Activated naive CD8-positive, alpha-beta T cell treated with anti-CD3 and anti-CD28 coated beads, Interleukin-2, amount 50 U/mL, for 16 hours (primary cell): ENCODE results near the gene JPT1.
"Not testable (repeated sequence)": the region's sequence is repeated elsewhere in the genome, so short reads cannot be mapped to it uniquely, and the experiment has no call there.

Experiments
- DNase-seq: peaks from one replicate; pipeline ENCODE4 v3.0.0-alpha.2; 2020; ENCODE audit warnings: low read depth, low spot score

The JPT1 gene

DNA sequence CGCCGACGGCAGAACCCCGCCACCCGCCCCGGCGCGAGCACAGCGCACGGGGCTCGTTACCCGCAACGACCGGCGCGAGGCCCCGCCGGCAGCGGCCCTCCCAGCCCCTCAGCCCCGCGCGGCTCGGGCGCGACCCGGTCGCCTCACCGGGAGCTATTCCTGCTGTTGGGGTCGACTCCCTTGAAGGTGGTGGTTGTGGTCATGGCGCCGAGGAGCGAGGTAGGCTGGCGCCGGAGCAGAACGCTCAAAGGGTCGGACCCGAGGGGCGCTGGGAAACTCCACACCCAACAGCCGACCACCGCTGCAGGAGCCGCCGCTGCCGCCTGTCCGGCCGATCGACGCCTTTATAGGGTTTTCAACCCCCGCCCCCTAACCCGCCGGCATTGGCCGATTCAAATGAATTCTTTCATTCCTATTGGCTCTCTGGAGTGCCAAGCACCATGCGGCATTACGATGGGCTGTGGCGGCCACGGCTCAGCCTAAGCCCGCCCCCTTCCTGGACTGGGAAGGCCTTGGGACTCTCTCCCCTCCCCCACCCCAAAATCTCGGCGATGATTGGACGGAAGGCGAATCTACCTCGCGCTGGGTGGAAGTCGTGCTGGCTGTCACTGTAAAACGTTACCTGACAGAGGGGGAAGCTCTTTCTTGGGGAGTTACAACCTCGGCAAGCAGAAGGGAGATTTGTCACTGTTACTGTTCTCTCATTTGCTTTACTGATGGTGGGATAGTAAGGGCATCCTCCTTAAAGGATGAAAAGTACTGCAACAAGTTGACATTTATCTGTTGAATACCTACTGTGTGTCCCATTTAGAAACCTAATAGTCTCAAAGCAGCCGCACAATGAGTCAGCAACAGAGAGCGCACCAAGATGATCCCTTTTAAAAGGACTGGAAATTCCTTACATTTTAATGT lies at the start of gene JPT1:
TSS of gene JPT1 (minus strand) at position 318 of the 912 bp plus-strand sequence. CDS start at position 203, 115 bp downstream.
- DNase-seq: peak; percentile 94

GRCh38 chr17:75199886-75200618 lies 45.7 kb upstream of the JPT1 start:
- no peak for DNase-seq

- no peak for DNase-seq
Measured at GRCh38 chr17:75194879-75195278, 40.6 kb upstream of the JPT1 start.

DNA sequence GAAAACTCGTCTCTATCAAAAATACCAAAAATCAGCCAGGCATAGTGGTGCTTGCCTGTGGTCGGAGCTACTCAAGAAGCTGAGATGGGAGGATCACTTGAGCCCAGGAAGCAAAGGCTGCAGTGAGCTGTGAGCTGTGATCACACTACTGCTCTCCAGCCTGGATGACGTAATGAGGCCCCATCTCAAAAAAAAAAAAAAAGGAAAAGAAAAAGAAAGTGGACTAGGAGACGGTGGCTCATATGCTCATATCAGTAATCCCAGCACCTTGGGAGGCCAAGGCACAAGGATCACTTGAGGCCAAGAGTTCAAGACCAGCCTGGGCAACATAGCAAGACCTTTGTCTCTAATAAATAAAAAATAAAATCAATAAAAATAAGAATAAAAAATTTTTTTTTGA lies 37.3 kb upstream of the JPT1 start:
- no peak for DNase-seq

GRCh38 chr17:75188614-75189013 lies 34.3 kb upstream of the JPT1 start:
- DNase-seq: no peak

DNA sequence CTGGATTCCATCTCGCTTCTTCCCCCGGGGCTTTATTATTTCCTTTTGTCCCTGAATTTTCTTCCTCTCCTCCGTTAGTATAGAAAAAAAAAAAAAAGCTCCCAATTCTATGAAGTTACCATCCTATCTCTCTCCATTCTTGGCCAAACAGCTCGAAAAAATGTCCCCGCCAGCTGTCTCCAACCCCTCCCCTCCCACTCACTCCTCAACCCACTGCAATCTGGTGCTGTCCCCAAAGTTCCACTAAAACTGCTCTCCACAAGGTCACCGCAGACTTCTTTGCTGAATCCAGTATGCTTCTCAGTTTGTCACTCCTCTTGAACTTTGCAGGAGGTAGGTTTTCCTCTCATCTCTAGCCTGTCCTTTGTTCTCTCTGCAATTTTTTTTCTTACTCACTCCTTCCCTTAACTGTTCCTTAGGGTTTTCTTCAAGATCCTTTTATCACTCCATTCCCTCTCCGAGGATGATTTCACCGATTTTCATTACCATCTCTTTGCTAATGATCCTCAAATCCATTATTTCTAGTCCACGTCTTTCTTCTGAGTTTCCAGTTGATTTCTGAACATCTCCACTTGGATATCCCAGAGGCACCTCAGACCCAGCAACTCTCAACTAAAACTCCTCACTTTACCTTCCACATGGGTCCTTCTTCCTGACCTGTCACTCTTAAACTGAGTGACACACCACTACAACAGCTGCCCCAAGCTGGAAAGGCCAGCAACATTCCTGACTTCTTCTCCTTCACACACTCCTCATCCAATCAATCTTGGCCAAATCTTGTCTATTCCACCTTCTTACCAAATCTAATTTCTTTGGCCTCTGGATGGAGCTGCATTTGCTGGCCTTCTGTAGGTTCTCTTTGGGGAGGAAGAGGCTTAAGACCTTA lies 29.9 kb upstream of the JPT1 start:
- DNase-seq: no peak

- DNase-seq: peak; percentile 92
Measured at GRCh38 chr17:75182569-75183436, 28.5 kb upstream of the JPT1 start, which contains the start of gene SUMO2. Gene SUMO2, minus strand, starts transcription at chr17:75182959. Its CDS starts 125 bp downstream, at chr17:75182834.

DNA sequence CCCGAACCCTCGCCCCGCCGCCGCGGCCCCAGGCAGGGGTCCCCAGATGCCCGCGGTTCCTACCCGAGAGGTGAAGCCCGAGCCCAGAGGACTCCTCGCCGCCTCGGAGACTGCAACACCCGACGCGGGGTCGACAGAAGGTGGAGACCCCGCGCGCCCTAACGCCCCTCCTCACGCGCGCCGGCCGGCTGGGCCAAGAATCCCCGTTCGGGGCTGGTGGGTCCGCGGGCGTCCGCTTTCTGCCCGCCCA lies 27.9 kb upstream of the JPT1 start:
- no peak for DNase-seq

DNA sequence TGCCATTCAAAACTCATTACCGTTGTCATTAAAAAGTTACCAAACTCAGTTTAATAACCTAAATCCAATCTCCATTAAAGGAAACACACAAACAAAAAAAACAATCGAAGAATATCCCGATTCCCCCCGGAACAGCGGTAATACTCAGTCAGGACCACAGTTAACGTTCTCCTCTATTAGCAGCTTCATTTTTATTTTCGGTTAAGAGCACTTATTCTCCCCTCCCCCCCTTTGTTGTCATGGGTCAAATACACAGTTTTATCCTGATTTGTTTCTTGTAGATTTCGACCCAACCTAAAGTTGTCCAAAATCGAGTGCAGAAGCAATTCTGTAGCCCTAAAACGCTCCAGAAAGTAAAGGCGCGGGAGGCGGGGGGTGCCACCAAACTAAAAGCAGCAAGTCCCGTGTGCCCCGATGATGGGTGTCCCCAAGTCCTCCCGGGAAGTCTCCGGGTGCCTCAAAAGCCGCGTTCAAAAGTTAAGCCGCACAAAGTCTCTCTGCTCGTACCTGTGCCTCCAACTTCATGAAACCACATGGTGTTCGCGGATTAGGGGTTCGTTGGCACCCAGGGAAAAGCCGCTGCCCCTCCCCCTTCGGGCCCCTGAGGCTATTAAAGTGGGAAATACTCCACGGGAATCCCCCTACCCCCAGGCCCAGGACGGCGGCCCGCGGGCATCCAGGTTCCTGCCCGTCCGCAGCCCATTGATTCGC lies 27.5 kb upstream of the JPT1 start:
- DNase-seq: no peak

- DNase-seq: no peak
Measured at GRCh38 chr17:75181110-75181509, 26.8 kb upstream of the JPT1 start.

DNA sequence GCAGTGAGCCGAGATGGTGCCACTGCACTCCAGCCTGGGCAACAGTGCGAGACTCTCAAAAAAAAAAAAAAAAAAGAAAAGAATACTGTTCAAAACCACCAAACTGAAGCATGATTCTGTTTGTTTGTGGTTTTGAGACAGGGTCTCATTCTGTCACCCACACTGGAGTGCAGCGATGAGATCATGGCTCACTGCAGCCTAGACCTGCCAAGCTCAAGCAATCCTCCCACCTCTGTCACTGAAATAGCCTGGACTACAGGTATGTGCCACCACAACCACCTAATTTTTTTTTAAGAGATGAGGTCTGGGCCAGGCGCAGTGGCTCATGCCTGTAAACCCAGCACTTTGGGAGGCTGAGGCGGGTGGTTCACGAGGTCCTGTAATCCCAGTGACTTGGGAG lies 24.1 kb upstream of the JPT1 start:
- no peak for DNase-seq

GRCh38 chr17:75176625-75177024 lies 22.3 kb upstream of the JPT1 start:
- DNase-seq: no peak

DNA sequence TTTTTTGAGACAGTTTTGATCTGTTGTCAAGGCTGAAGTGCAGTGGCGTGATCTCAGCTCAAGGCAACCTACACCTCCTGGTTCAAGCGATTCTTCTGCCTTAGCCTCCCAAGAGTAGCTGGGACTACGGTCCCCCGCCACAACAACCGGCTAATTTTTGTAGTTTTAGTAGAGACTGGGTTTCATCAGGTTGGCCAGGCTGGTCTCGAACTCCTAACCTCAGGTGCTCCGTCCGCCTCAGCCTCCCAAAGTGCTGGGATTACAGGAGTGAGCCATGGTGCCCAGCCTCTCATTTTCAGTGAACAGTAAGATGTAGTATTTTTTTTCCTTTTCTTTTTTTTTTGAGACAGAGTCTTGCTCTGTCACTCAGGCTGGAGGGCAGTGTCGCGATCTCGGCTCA lies 20.7 kb upstream of the JPT1 start:
- no peak for DNase-seq

DNA sequence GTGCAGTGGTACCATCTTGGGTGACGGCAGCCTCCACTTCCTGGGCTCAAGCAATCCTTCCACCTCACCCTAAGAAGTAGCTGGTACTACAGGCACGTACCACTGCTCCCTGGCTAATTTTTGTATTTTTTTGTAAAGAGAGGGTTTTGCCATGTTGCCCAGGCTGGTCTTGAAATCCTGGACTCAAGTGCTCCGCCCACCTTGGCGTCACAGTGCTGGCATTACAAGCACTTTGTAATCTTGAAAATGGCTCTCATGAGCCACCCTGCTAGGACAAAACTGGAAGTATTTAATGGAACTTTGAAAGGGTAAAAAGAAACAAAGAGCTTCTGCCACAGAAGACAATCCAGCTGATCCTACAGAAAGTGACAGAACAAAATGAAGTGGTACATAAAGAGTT lies 19.2 kb upstream of the JPT1 start:
- DNase-seq: no peak

DNA sequence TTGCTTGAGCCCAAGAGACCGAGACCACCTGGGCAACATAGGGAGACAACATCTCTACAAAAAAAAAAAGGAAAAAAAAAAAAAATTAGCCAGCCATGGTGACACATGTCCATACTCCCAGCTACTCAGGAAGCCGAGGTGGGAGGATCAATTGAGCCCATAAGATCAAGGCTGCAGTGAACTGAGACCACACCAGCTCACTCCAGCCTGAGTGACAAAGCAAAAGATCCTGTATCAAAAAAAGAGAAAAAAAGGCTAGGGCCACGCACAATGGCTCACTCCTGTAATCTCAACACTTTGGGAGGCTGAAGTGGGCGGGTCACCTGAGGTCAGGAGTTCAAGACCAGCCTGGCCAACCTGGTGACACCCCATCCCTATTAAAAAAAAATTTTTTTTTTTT lies 14.7 kb upstream of the JPT1 start:
- no peak for DNase-seq

- DNase-seq: not testable (repeated sequence)
Measured at GRCh38 chr17:75164606-75165005, 10.3 kb upstream of the JPT1 start.

GRCh38 chr17:75163074-75163473 lies 8.8 kb upstream of the JPT1 start:
- DNase-seq: no peak

- DNase-seq: no peak
Measured at GRCh38 chr17:75160211-75160610, 5.9 kb upstream of the JPT1 start.

- DNase-seq: no peak
Measured at GRCh38 chr17:75159196-75160031, 5.1 kb upstream of the JPT1 start.
